Fibroblast of lung (primary cell): Measurements from ENCODE around the gene PKNOX2. TPM values are rescaled to one million over a fixed set of nuclear protein-coding genes. Genes with fewer than 3 reads are reported as not detected.

ENCODE experiments used
- DNase-seq, 2 donors: peaks; one replicate each; pipeline versions ENCODE4 v3.0.0 to v3.0.0-alpha.2; 2010; ENCODE audit warnings: low read depth in 2 of 2
- H2AFZ ChIP-seq: 2 replicates; pipeline ENCODE4 v1.5.1; 2012; ENCODE audit warnings: low read length, control low read depth, inconsistent platforms
- H3K27ac ChIP-seq: 2 replicates; pipeline ENCODE4 v1.5.1; 2011; ENCODE audit warnings: low read length, control low read depth; ENCODE audit not compliant: insufficient read depth
- H3K27me3 ChIP-seq: 2 replicates; pipeline ENCODE4 v1.5.1; 2011; ENCODE audit warnings: mild to moderate bottlenecking, low read length; ENCODE audit not compliant: control insufficient read depth, insufficient read depth
- H3K36me3 ChIP-seq: 2 replicates; pipeline ENCODE4 v1.5.1; 2011; ENCODE audit warnings: low read length; ENCODE audit not compliant: control insufficient read depth, insufficient read depth
- H3K4me1 ChIP-seq: 2 replicates; pipeline ENCODE4 v1.5.1; 2011; ENCODE audit warnings: low read length; ENCODE audit not compliant: control insufficient read depth, insufficient read depth; ENCODE audit errors: extremely low read depth
- H3K4me2 ChIP-seq: 2 replicates; pipeline ENCODE4 v1.5.1; 2011; ENCODE audit warnings: low read length, control low read depth; ENCODE audit not compliant: insufficient read depth; ENCODE audit errors: extremely low read depth
- H3K4me3 ChIP-seq, 4 experiments: fragments of 200-600 bp in 1 of 4; sonication (generic) in 1 of 4; replicated peaks in 1 of 4; 2 replicates each; pipeline ENCODE4 v1.5.1; 2011 to 2016; ENCODE audit warnings: low read length in 4 of 4, low read depth in 3 of 4, mild to moderate bottlenecking in 3 of 4, control low read depth in 2 of 4, inconsistent platforms in 1 of 4, mixed read lengths in 1 of 4; ENCODE audit not compliant: insufficient read depth in 1 of 4; ENCODE audit errors: control extremely low read depth in 1 of 4
- H3K79me2 ChIP-seq: 2 replicates; pipeline ENCODE4 v1.5.1; 2012; ENCODE audit warnings: mild to moderate bottlenecking, low read length, inconsistent platforms; ENCODE audit not compliant: control insufficient read depth, insufficient read depth
- H3K9ac ChIP-seq: 2 replicates; pipeline ENCODE4 v1.5.1; 2011; ENCODE audit warnings: mild to moderate bottlenecking, low read length, control low read depth; ENCODE audit not compliant: insufficient read depth
- H3K9me3 ChIP-seq: 2 replicates; pipeline ENCODE4 v1.5.1; 2012; ENCODE audit warnings: low read depth, low read length; ENCODE audit not compliant: control insufficient read depth, insufficient read depth
- H4K20me1 ChIP-seq: 2 replicates; pipeline ENCODE4 v1.5.1; 2011; ENCODE audit warnings: low read length; ENCODE audit not compliant: control insufficient read depth, insufficient read depth; ENCODE audit errors: extremely low read depth
- EZH2 ChIP-seq: IDR thresholded peaks from 2 replicates; pipeline ENCODE4 v1.5.1; 2012; ENCODE audit warnings: low read length, control low read depth, mild to moderate bottlenecking; ENCODE audit errors: missing control alignments
- polyA plus RNA-seq, 2 donors: library from polyadenylated mRNA; depleted of rRNA in 1 of 2; stranded (reverse) in 1 of 2; unstranded in 1 of 2; fragments of >200 nt; gene quantifications; 2 replicates each; pipeline ENCODE4 v1.2.1, GENCODE V29; 2011 to 2012; ENCODE audit warnings: missing spikeins in 1 of 2
- total RNA-seq: library from RNA; depleted of rRNA; stranded (reverse); fragments of >200 nt; gene quantifications from 2 replicates; pipeline ENCODE4 v1.2.1, GENCODE V29; 2014
- TF ChIP-seq, protein P1 (sequence below), 2 donors: IDR thresholded peaks in 1 of 2; conservative IDR thresholded peaks in 1 of 2; 1 replicate in 1 of 2; 2 replicates in 1 of 2; pipeline ENCODE4 v1.5.1; 2011 to 2012; ENCODE audit warnings: low read length in 2 of 2, control low read depth in 1 of 2, inconsistent platforms in 1 of 2, low read depth in 1 of 2, mild to moderate bottlenecking in 1 of 2

The PKNOX2 gene
- total and polyA plus RNA-seq, 2 donors (not counting 1 experiment from before 2014, with no cell fraction given): 0.33 to 2.2 TPM

DNA sequence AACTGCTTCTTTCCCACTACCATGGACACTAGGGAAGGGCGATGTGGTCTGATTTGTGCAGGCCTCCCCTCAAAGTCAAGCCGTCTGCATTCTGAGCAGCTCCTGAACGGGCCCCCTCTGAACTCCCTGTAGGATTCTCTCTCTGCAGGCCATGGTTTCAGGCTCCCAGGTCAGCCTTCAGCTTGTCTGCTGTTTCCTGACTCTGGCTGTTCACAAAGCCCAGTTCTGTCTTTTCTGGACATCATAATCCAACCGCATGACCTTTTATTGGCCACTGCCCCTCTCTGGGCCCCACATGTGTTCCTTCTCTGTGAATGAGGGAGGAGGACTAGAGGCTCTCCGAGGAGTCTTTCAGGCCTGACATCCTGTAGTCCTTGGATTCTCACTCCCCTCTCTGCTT, 170.6 kb downstream of the PKNOX2 start:
- Histone ChIP-seq H3K27me3 (peaks cover 9% of the 10 kb centered on the region), H2AFZ (no peak overlapping the region), H3K4me1 (no peaks in the 10 kb centered on the region), H3K9ac (no peak overlapping the region), H3K36me3 (no peaks in the 10 kb centered on the region), H3K4me2 (no peak overlapping the region), H3K9me3 (no peaks in the 10 kb centered on the region), H3K27ac (no peak overlapping the region), H4K20me1 (no peaks in the 10 kb centered on the region), H3K4me3 (no peak overlapping the region), H3K79me2 (no peaks in the 10 kb centered on the region)
- TF ChIP-seq, protein P1, sequence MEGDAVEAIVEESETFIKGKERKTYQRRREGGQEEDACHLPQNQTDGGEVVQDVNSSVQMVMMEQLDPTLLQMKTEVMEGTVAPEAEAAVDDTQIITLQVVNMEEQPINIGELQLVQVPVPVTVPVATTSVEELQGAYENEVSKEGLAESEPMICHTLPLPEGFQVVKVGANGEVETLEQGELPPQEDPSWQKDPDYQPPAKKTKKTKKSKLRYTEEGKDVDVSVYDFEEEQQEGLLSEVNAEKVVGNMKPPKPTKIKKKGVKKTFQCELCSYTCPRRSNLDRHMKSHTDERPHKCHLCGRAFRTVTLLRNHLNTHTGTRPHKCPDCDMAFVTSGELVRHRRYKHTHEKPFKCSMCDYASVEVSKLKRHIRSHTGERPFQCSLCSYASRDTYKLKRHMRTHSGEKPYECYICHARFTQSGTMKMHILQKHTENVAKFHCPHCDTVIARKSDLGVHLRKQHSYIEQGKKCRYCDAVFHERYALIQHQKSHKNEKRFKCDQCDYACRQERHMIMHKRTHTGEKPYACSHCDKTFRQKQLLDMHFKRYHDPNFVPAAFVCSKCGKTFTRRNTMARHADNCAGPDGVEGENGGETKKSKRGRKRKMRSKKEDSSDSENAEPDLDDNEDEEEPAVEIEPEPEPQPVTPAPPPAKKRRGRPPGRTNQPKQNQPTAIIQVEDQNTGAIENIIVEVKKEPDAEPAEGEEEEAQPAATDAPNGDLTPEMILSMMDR (conservative IDR thresholded peaks at IDR 0.05 in 1 of 2, IDR thresholded peaks at IDR 0.05 in 1 of 2; ENCODE audit: low read depth in 1 of 2, low read length in 2 of 2): no peak
- TF ChIP-seq EZH2: no peak
- no peak for DNase-seq

- H3K9me3 ChIP-seq: no peaks in the 10 kb centered on the region
- no peak overlapping the region for H3K4me2 ChIP-seq
- H2AFZ ChIP-seq: no peak overlapping the region
- H4K20me1 ChIP-seq: no peaks in the 10 kb centered on the region
- peak in 1 of 2 donors; percentile 26 for DNase-seq
- H3K36me3 ChIP-seq: no peaks in the 10 kb centered on the region
- H3K27ac ChIP-seq: no peak overlapping the region
- H3K9ac ChIP-seq: no peak overlapping the region
- H3K79me2 ChIP-seq: no peaks in the 10 kb centered on the region
- H3K4me3 ChIP-seq: no peak overlapping the region
- H3K27me3 ChIP-seq: peaks cover 9% of the 10 kb centered on the region
- no peak for TF ChIP-seq EZH2
- no peaks in the 10 kb centered on the region for H3K4me1 ChIP-seq
Observed at GRCh38 chr11:125337836-125338834, 173.6 kb downstream of the PKNOX2 start.

DNA sequence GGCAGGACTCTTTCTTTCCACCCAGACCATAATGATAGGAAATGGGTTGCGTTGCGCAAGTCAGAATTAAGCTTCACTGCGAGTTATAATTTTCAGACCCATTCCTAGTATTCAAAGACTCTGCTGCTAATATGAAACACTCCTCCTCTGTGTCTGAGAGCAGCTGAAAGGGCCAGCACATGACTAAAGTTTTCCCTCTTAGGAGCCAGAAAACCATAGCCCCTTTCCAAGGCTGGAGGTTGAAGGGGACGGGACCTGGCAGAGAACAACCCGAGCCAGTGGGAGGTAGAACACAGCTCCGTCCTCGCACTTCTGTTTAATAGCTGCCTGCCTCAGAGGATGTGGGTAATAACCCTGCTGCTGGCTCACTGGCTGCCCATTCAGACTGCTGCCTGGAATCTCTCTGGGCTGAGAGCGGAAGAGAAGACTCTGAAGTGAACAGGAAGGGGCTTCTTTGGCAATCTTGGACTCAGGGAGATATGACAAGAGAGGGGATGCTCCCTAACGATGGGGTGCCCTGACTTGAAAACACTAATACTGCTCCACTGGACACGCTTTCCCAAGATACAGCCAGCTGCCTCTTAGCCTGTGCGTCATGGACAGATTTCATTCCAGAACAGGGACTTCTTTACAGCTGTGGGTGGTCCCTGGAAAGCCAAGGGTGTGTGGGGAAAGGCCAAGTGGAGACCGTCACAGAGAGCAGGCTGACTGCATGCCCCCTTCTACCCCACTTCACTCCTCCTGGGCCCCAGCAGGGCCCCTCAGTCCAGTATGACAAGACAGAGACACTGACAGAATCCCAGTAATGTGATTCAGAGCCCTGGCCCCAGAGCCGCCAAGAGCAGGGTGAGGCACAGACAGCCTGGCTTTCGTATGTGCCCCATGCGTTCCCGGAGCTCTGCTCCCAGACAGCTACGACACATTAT, 174.6 kb downstream of the PKNOX2 start:
- DNase-seq: peak; percentile 20 to 21
- H3K27ac ChIP-seq: no peak overlapping the region
- no peak overlapping the region for H3K9ac ChIP-seq

More for the DNA sequence above, 174.6 kb downstream of the PKNOX2 start:
- TF ChIP-seq, protein P1 (conservative IDR thresholded peaks at IDR 0.05 in 1 of 2, IDR thresholded peaks at IDR 0.05 in 1 of 2; ENCODE audit: low read depth in 1 of 2, low read length in 2 of 2): no peak
- no peak for TF ChIP-seq EZH2
- Histone ChIP-seq H3K36me3 (no peaks in the 10 kb centered on the region), H3K4me1 (no peaks in the 10 kb centered on the region), H3K4me3 (no peak overlapping the region), H3K27me3 (peaks cover 9% of the 10 kb centered on the region), H3K4me2 (no peak overlapping the region), H4K20me1 (no peaks in the 10 kb centered on the region), H3K9me3 (no peaks in the 10 kb centered on the region), H2AFZ (no peak overlapping the region), H3K79me2 (no peaks in the 10 kb centered on the region)
